Activated naive CD4-positive, alpha-beta T cell treated with anti-CD3 and anti-CD28 coated beads, Interleukin-2, amount 10 ng/mL, durations not matched to agents 5 hours and 36 hours (primary cell): ENCODE results near the gene SERPIND1. TPM values are rescaled to one million over a fixed set of nuclear protein-coding genes. Genes with fewer than 3 reads are reported as not detected.

Experiments used
- total RNA-seq, 2 experiments: library from RNA; stranded (reverse); gene quantifications; one replicate each; pipeline ENCODE4 v1.2.3, GENCODE V29; 2021

The SERPIND1 gene
- not detected for total RNA-seq

GRCh38 chr22:20773793-20774212 is at the start of gene SERPIND1:
TSS of gene SERPIND1 (plus strand) at chr22:20774113. CDS start at chr22:20779313, 5,200 bp downstream.

Other genes starting within 250 kb of the SERPIND1 start
- gene PI4KA, start 84.7 kb downstream of the SERPIND1 start, total RNA-seq: 100 to 1,000 TPM; 114 to 119 TPM
- 10 to 100 TPM; 30.9 to 32.2 TPM for gene SNAP29, start 84.9 kb downstream of the SERPIND1 start, total RNA-seq
- gene CRKL, start 143.3 kb downstream of the SERPIND1 start, total RNA-seq: 10 to 100 TPM; 73.0 to 76.3 TPM
- not detected for gene AIFM3, start 193.1 kb downstream of the SERPIND1 start, total RNA-seq
- gene LZTR1, start 208.2 kb downstream of the SERPIND1 start, total RNA-seq: 10 to 100 TPM; 67.8 to 69.7 TPM
- 10 to 100 TPM; 24.5 to 26.1 TPM for gene THAP7, start 228.0 kb downstream of the SERPIND1 start, total RNA-seq
- gene P2RX6, start 241.1 kb downstream of the SERPIND1 start, total RNA-seq: under 1 TPM; 0.48 to 0.67 TPM